ENCODE measurements around the gene MYO5B. TPM values are rescaled to one million over a fixed set of nuclear protein-coding genes. Genes with fewer than 3 reads are reported as not detected.

The MYO5B gene
- total and polyA plus RNA-seq, 4 donors: 0.92 to 20.3 (median 2.9) TPM

DNA sequence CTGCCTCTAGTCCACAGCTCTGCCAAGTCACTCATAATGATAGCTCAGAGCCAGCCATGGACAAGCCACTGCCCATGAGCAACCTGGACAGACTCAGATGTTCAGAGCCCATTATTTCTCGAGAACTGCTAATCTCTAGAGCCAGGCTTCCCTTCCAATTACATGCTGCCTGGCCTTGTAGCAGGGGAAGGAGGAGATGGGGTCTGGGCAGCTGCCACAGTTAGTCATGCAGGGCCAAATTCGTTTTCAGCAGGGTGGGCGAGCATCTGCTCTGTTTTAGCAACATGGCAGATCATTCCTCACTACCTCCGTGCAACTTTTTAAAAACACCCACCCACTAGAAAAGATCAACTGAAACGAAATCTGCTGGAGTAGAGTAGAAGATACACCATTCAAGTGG is 141.8 kb downstream of the MYO5B start:
- no peak for ATAC-seq (ENCODE audit: low FRiP score)
- H3K27ac ChIP-seq (ENCODE audit: low read depth in 1 of 2, low read length in 2 of 2): no peak overlapping the region
- no peaks in the 10 kb centered on the region for H3K4me1 ChIP-seq (ENCODE audit: control insufficient read depth in 1 of 2, insufficient read depth in 2 of 2, low read length in 2 of 2)
- intact Hi-C loops (cut with DNase I): no loop called here
- DNase-seq: no peak
- no peak overlapping the region for H3K4me3 ChIP-seq (ENCODE audit: low read length in 2 of 2)
- no peaks in the 10 kb centered on the region for H3K27me3 ChIP-seq (ENCODE audit: control insufficient read depth in 1 of 2, insufficient read depth in 2 of 2, low read length in 1 of 2)
- no peaks in the 10 kb centered on the region for H3K36me3 ChIP-seq (ENCODE audit: control insufficient read depth in 1 of 2, insufficient read depth in 2 of 2, low read length in 1 of 2)
- 64 to 71% methylated on average over 5 of the region's 5 CpGs for WGBS, 2 donors
- H3K9me3 ChIP-seq (ENCODE audit: control insufficient read depth, low read length): no peaks in the 10 kb centered on the region

DNA sequence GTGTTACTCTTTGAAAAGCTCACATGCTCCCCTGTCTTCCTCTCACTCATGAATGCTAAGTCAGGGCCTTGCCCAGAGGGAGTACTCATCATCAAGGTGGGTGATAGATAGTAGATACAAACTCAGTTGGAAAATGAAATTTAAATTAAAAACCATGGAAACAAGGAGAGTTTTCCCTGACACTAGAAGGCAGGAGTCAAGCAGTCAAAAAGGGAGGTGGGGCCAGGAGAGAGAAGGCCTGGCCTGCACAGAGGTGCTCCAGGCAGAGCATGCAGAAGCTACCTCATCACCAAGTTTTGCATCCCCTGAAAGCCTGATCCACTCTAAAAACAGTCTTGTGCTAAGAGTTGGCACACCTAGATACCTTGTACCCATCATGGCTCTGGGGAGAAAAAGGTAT is 143.7 kb downstream of the MYO5B start:
- intact Hi-C loops (cut with DNase I): no loop called here
- ATAC-seq (ENCODE audit: low FRiP score) (no peak), DNase-seq (no peak)
- no peaks in the 10 kb centered on the region for H3K27me3 ChIP-seq (ENCODE audit: control insufficient read depth in 1 of 2, insufficient read depth in 2 of 2, low read length in 1 of 2)
- H3K4me3 ChIP-seq (ENCODE audit: low read length in 2 of 2): no peak overlapping the region
- H3K4me1 ChIP-seq (ENCODE audit: control insufficient read depth in 1 of 2, insufficient read depth in 2 of 2, low read length in 2 of 2): no peaks in the 10 kb centered on the region
- no peaks in the 10 kb centered on the region for H3K9me3 ChIP-seq (ENCODE audit: control insufficient read depth, low read length)
- H3K27ac ChIP-seq (ENCODE audit: low read depth in 1 of 2, low read length in 2 of 2): no peak overlapping the region
- no peaks in the 10 kb centered on the region for H3K36me3 ChIP-seq (ENCODE audit: control insufficient read depth in 1 of 2, insufficient read depth in 2 of 2, low read length in 1 of 2)

DNA sequence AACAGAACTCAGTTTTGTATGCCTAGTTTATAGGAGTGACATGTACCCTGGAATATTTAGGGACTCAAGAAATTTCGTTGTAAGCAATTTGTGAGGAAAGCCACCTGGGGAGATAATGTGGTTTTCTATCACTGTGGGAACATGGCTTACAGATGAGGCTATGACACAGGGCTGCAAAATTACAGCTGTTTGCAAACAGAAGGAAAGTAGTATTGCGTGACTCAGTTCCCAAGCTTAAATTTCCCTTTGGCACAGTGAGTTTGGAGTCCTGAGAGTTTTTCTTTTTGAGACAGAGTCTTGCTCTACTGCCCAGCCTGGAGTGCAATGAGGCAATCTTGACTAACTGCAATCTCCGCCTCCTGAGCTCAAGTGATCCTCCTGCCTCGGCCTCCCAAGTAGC is 149.8 kb downstream of the MYO5B start:
- H3K4me3 ChIP-seq (ENCODE audit: low read length in 2 of 2): no peak overlapping the region
- WGBS, 2 donors: 84 to 85% methylated on average over 4 of the region's 4 CpGs
- DNase-seq (no peak), ATAC-seq (ENCODE audit: low FRiP score) (no peak)
- no peaks in the 10 kb centered on the region for H3K27me3 ChIP-seq (ENCODE audit: control insufficient read depth in 1 of 2, insufficient read depth in 2 of 2, low read length in 1 of 2)
- no peaks in the 10 kb centered on the region for H3K36me3 ChIP-seq (ENCODE audit: control insufficient read depth in 1 of 2, insufficient read depth in 2 of 2, low read length in 1 of 2)
- H3K9me3 ChIP-seq (ENCODE audit: control insufficient read depth, low read length): no peaks in the 10 kb centered on the region
- no peak overlapping the region for H3K27ac ChIP-seq (ENCODE audit: low read depth in 1 of 2, low read length in 2 of 2)
- no peaks in the 10 kb centered on the region for H3K4me1 ChIP-seq (ENCODE audit: control insufficient read depth in 1 of 2, insufficient read depth in 2 of 2, low read length in 2 of 2)
- intact Hi-C loops (cut with DNase I): no loop called here

DNA sequence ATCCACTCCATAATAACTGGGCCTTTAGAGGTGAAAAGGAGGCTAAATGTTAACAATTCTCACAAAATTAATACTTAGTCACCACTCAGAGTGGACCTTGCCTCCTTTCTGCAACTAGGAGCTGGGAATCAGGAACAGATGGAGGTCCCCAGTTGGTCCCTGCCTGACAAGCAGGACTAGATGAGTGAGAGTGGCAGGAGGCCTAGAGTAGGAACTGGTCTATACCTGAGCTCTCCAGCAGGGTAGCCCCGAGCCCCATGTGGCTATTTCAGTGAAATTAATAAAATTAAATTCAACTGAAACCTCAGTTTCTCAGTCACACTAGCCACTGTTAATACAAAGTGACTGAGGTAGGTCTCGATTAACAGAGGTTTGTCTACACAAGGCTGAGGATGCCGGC is 150.5 kb downstream of the MYO5B start:
- ATAC-seq (ENCODE audit: low FRiP score): no peak
- H3K4me1 ChIP-seq (ENCODE audit: control insufficient read depth in 1 of 2, insufficient read depth in 2 of 2, low read length in 2 of 2): no peaks in the 10 kb centered on the region
- H3K27me3 ChIP-seq (ENCODE audit: control insufficient read depth in 1 of 2, insufficient read depth in 2 of 2, low read length in 1 of 2): no peaks in the 10 kb centered on the region
- intact Hi-C loops (cut with DNase I): no loop called here
- H3K9me3 ChIP-seq (ENCODE audit: control insufficient read depth, low read length): no peaks in the 10 kb centered on the region
- no peaks in the 10 kb centered on the region for H3K36me3 ChIP-seq (ENCODE audit: control insufficient read depth in 1 of 2, insufficient read depth in 2 of 2, low read length in 1 of 2)
- H3K27ac ChIP-seq (ENCODE audit: low read depth in 1 of 2, low read length in 2 of 2): no peak overlapping the region
- no peak overlapping the region for H3K4me3 ChIP-seq (ENCODE audit: low read length in 2 of 2)
- WGBS, 2 donors: 73 to 77% methylated on average over 3 of the region's 3 CpGs
- no peak for DNase-seq

DNA sequence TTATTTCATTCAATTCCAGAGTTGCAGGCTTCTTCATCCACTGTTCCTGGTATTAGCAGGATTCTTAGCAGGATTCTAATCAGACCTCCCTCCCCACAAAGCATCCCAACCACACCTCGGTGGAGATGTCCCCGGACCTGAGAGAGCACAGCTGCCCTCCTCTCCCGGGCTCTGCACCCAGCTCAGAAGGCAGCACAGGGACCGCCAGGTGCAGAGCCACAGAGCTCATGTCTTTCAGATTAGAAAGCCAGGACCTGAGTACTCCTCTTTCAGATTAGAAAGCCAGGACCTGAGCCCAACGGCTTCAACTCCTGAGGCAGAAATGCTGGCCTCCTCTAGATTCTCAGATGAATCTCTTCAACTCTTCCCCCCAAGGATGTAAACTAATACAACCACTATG is 152.3 kb downstream of the MYO5B start:
- no peaks in the 10 kb centered on the region for H3K9me3 ChIP-seq (ENCODE audit: control insufficient read depth, low read length)
- H3K4me3 ChIP-seq (ENCODE audit: low read length in 2 of 2): no peak overlapping the region
- no peaks in the 10 kb centered on the region for H3K27me3 ChIP-seq (ENCODE audit: control insufficient read depth in 1 of 2, insufficient read depth in 2 of 2, low read length in 1 of 2)
- H3K27ac ChIP-seq (ENCODE audit: low read depth in 1 of 2, low read length in 2 of 2): no peak overlapping the region
- no peaks in the 10 kb centered on the region for H3K36me3 ChIP-seq (ENCODE audit: control insufficient read depth in 1 of 2, insufficient read depth in 2 of 2, low read length in 1 of 2)
- DNase-seq (no peak), ATAC-seq (ENCODE audit: low FRiP score) (no peak)
- intact Hi-C loops (cut with DNase I): no loop called here
- 75 to 87% methylated on average over 5 of the region's 5 CpGs for WGBS, 2 donors
- no peaks in the 10 kb centered on the region for H3K4me1 ChIP-seq (ENCODE audit: control insufficient read depth in 1 of 2, insufficient read depth in 2 of 2, low read length in 2 of 2)

DNA sequence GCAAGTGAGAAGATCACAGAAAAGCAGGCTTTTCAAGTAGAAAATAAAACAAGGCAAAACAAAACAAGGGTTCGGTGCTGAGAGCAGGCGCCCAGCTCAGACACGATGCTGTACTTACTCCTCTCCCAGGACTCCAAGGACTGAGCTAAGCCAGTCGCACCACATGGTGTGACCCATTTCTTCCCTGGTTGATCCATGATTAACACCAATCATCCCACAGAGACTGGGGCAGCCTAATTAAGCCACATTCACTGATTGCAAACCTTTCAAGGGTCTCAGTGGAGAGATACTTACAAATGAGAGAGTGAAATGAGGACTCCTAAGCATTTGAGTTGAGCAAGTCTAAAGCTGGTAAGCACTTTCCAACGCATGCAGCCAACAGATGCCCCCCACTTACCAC is 155.2 kb downstream of the MYO5B start:
- H3K36me3 ChIP-seq (ENCODE audit: control insufficient read depth in 1 of 2, insufficient read depth in 2 of 2, low read length in 1 of 2): peaks cover 2 to 3% of the 10 kb centered on the region in 2 donors
- H3K27ac ChIP-seq (ENCODE audit: low read depth in 1 of 2, low read length in 2 of 2): no peak overlapping the region
- DNase-seq: no peak
- no peak overlapping the region for H3K4me3 ChIP-seq (ENCODE audit: low read length in 2 of 2)
- intact Hi-C loops (cut with DNase I): no loop called here
- no peaks in the 10 kb centered on the region for H3K9me3 ChIP-seq (ENCODE audit: control insufficient read depth, low read length)
- no peaks in the 10 kb centered on the region for H3K27me3 ChIP-seq (ENCODE audit: control insufficient read depth in 1 of 2, insufficient read depth in 2 of 2, low read length in 1 of 2)
- no peaks in the 10 kb centered on the region for H3K4me1 ChIP-seq (ENCODE audit: control insufficient read depth in 1 of 2, insufficient read depth in 2 of 2, low read length in 2 of 2)
- WGBS, 2 donors: 94 to 97% methylated on average over 5 of the region's 5 CpGs
- no peak for ATAC-seq (ENCODE audit: low FRiP score)

DNA sequence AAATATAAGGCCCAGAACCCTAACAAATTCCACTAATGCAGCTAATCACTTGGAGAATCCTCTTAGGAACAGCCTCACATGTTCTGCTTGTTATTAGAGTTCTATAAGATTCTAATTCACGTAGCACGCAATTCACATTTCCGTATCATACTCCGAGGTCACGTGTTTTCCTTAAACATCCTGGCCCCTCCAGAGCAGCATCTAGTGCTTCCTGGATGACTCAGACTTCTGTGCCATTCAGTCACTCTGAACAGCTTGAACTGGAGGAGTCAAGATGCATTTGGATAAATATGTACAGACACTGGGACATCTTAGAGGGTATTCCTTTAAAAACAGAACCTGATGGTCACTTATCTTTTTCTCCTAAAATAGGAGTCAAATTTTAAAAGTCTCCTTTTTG is 156.5 kb downstream of the MYO5B start:
- DNase-seq (no peak), ATAC-seq (ENCODE audit: low FRiP score) (no peak)
- 84 to 90% methylated on average over 5 of the region's 5 CpGs for whole genome bisulfite sequencing, 2 donors
- Histone ChIP-seq H3K27me3 (ENCODE audit: control insufficient read depth in 1 of 2, insufficient read depth in 2 of 2, low read length in 1 of 2) (no peaks in the 10 kb centered on the region), H3K4me3 (ENCODE audit: low read length in 2 of 2) (no peak overlapping the region), H3K4me1 (ENCODE audit: control insufficient read depth in 1 of 2, insufficient read depth in 2 of 2, low read length in 2 of 2) (no peaks in the 10 kb centered on the region), H3K9me3 (ENCODE audit: control insufficient read depth, low read length) (no peaks in the 10 kb centered on the region), H3K27ac (ENCODE audit: low read depth in 1 of 2, low read length in 2 of 2) (no peak overlapping the region), H3K36me3 (ENCODE audit: control insufficient read depth in 1 of 2, insufficient read depth in 2 of 2, low read length in 1 of 2) (peaks cover 2 to 3% of the 10 kb centered on the region in 2 donors)
- intact Hi-C loops (cut with DNase I): no loop called here

DNA sequence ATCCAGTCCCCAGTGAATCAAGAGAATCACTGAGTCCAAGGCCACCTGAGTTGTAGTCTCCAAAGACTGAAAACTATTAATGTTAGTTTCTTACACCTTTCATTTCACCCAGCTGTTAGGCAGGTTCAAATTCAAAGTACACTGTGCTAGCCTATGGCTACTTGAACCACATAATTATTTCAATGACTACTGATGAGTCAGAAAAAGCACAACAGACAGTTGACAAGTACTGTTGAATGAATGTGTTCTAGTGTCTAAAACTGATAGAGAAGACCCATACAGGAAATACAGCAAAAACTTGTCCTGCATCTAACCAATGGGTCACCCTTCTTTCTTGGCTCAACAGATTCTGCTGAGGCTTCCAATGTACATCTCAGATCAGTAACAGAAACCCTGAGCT is 160.9 kb downstream of the MYO5B start:
- Histone ChIP-seq H3K36me3 (ENCODE audit: control insufficient read depth in 1 of 2, insufficient read depth in 2 of 2, low read length in 1 of 2) (peaks cover 2 to 3% of the 10 kb centered on the region in 2 donors), H3K27ac (ENCODE audit: low read depth in 1 of 2, low read length in 2 of 2) (no peak overlapping the region), H3K4me1 (ENCODE audit: control insufficient read depth in 1 of 2, insufficient read depth in 2 of 2, low read length in 2 of 2) (no peaks in the 10 kb centered on the region), H3K4me3 (ENCODE audit: low read length in 2 of 2) (no peak overlapping the region), H3K9me3 (ENCODE audit: control insufficient read depth, low read length) (no peaks in the 10 kb centered on the region), H3K27me3 (ENCODE audit: control insufficient read depth in 1 of 2, insufficient read depth in 2 of 2, low read length in 1 of 2) (no peaks in the 10 kb centered on the region)
- intact Hi-C loops (cut with DNase I): no loop called here
- ATAC-seq (ENCODE audit: low FRiP score) (no peak), DNase-seq (no peak)

DNA sequence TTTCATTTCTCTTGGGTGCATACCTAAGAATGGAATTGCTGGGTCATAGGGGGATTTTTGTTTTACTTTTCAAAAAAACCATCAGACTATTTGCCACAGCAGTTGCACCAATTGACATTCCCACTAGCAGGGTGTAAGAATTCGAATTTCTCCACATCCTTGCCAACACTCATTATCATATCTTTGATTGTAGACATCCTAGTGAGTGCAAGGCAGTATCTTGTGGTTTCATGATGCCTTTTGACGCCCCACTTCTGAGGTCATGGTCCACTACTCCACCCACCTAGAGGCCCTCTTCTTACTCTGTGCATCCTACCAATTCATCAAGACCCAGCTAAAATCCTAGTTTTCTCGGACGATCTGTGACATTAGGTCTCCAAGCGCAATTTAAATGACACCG is 161.9 kb downstream of the MYO5B start:
- Histone ChIP-seq H3K9me3 (ENCODE audit: control insufficient read depth, low read length) (no peaks in the 10 kb centered on the region), H3K27me3 (ENCODE audit: control insufficient read depth in 1 of 2, insufficient read depth in 2 of 2, low read length in 1 of 2) (no peaks in the 10 kb centered on the region), H3K36me3 (ENCODE audit: control insufficient read depth in 1 of 2, insufficient read depth in 2 of 2, low read length in 1 of 2) (peaks cover 2 to 3% of the 10 kb centered on the region in 2 donors), H3K4me1 (ENCODE audit: control insufficient read depth in 1 of 2, insufficient read depth in 2 of 2, low read length in 2 of 2) (no peaks in the 10 kb centered on the region), H3K27ac (ENCODE audit: low read depth in 1 of 2, low read length in 2 of 2) (no peak overlapping the region), H3K4me3 (ENCODE audit: low read length in 2 of 2) (no peak overlapping the region)
- ATAC-seq (ENCODE audit: low FRiP score): no peak
- 74 to 77% methylated on average over 6 of the region's 6 CpGs for WGBS, 2 donors
- intact Hi-C loops (cut with DNase I): no loop called here
- no peak for DNase-seq
